H1 (cell line): Measurements from ENCODE around the gene RDH14.

Experiments used
- CHD1 ChIP-seq: IDR thresholded peaks from 2 replicates; pipeline ENCODE4 v1.6.1; 2012; ENCODE audit warnings: low read depth, low read length, improper control_type of control experiment
- POLR2A ChIP-seq, 2 experiments: IDR thresholded peaks; 1 replicate in 1 of 2; 2 replicates in 1 of 2; pipeline ENCODE4 v1.6.1; 2011; ENCODE audit warnings: low read depth in 2 of 2, low read length in 2 of 2, mild to moderate bottlenecking in 2 of 2; ENCODE audit errors: control extremely low read depth in 1 of 2
- SP1 ChIP-seq: IDR thresholded peaks from 2 replicates; pipeline ENCODE4 v1.6.1; 2011; ENCODE audit warnings: low read depth, low read length
- SUZ12 ChIP-seq: fragments of 200-600 bp; sonication (generic); IDR thresholded peaks from 2 replicates; pipeline ENCODE4 v1.6.1; 2012; ENCODE audit warnings: mild to moderate bottlenecking, inconsistent platforms, low read length, moderate library complexity, mixed read lengths
- TF ChIP-seq, protein P1 (sequence below): IDR thresholded peaks from 2 replicates; pipeline ENCODE4 v1.6.1; 2011; ENCODE audit warnings: low read length, improper control_type of control experiment
- TF ChIP-seq, protein P2 (sequence below): IDR thresholded peaks from 2 replicates; pipeline ENCODE4 v1.6.1; 2012; ENCODE audit warnings: inconsistent platforms
- TF ChIP-seq, protein P3 (sequence below): IDR thresholded peaks from 2 replicates; pipeline ENCODE4 v1.6.1; 2011; ENCODE audit warnings: low read depth, mild to moderate bottlenecking, low read length; ENCODE audit not compliant: insufficient read depth

DNA sequence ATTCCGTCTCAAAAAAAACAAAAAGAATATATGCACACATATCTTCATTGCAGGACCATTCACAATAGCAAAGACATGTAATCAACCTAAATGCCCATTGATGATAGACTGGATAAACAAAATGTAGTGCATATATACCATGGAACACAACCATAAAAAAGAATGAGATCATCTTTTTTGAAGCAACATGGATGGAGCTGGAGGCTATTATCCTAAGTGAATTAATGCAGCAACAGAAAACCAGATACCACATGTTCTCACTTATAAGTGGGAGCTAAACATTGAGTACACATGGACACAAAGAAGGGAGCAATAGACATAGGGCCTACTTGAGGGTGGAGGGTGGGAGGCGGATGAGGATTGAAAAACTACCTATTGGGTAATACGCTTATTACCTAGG is 20.2 kb upstream of the RDH14 start:
- TF ChIP-seq, protein P1, sequence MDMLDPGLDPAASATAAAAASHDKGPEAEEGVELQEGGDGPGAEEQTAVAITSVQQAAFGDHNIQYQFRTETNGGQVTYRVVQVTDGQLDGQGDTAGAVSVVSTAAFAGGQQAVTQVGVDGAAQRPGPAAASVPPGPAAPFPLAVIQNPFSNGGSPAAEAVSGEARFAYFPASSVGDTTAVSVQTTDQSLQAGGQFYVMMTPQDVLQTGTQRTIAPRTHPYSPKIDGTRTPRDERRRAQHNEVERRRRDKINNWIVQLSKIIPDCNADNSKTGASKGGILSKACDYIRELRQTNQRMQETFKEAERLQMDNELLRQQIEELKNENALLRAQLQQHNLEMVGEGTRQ: no peak
- TF ChIP-seq, protein P2, sequence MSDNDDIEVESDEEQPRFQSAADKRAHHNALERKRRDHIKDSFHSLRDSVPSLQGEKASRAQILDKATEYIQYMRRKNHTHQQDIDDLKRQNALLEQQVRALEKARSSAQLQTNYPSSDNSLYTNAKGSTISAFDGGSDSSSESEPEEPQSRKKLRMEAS: no peak
- no peak for TF ChIP-seq SP1
- no peak for TF ChIP-seq SUZ12
- TF ChIP-seq, protein P3, sequence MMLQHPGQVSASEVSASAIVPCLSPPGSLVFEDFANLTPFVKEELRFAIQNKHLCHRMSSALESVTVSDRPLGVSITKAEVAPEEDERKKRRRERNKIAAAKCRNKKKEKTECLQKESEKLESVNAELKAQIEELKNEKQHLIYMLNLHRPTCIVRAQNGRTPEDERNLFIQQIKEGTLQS: no peak
- no peak for TF ChIP-seq CHD1
- TF ChIP-seq POLR2A (IDR thresholded peaks at IDR 0.05; ENCODE audit: control extremely low read depth in 1 of 2, low read depth in 2 of 2, low read length in 2 of 2): no peak
